GM21723 (cell line): Measurements from ENCODE around the gene CLDN24.

Source experiments
- ATAC-seq: cut with Tn5 transposase; IDR thresholded peaks from one replicate; pipeline ENCODE4 v1.9.1; 2021; ENCODE audit warnings: mild to moderate bottlenecking, moderate library complexity; ENCODE audit not compliant: unreplicated experiment

Gene CLDN24

GRCh38 chr4:183286590-183287308, 35.5 kb downstream of the CLDN24 start:
- no peak for ATAC-seq

- ATAC-seq = no peak
Observed at GRCh38 chr4:183285886-183286285, 36.3 kb downstream of the CLDN24 start.

- ATAC-seq = no peak
Observed at GRCh38 chr4:183284965-183285364, 37.3 kb downstream of the CLDN24 start.

- ATAC-seq = no peak
Observed at GRCh38 chr4:183284258-183284785, 37.9 kb downstream of the CLDN24 start.

- no peak for ATAC-seq
Observed at GRCh38 chr4:183276106-183276505, 46.1 kb downstream of the CLDN24 start.

GRCh38 chr4:183272384-183272783, 49.8 kb downstream of the CLDN24 start:
- no peak for ATAC-seq
